ENCODE results near the gene PPP2R2C.

PPP2R2C gene

DNA sequence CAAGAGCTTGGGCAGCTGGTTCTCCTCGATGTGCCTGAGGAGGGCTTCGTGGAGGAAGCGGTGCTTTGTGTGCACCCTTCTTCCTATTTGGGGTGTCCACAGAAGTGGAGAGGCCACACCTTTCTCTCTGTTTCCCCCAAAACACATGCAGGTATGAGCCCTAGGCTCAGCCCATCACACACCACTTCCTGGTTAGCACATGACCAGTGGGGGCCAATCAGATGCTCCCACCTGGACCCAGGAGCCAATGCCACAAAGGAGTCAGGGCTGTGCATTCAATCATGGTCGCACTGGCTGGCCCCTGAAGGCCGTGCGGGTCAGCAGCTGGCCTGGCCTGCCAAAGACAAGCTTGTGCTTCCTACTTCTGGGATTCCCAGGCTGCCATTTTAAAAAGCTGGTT lies 51.4 kb downstream of the PPP2R2C start:
- H3K27ac ChIP-seq (replicated peaks), result no peak overlapping the region
- DNase-seq (ENCODE audit: low read depth in 1 of 2, low spot score in 1 of 2), result no peak
- no peaks in the 10 kb centered on the region for H3K27me3 ChIP-seq (ENCODE audit: insufficient read depth, poor library complexity, severe bottlenecking)
- H3K4me3 ChIP-seq (replicated peaks; ENCODE audit: insufficient read depth, low read length), result no peak overlapping the region
- TF ChIP-seq POLR2AphosphoS5 (IDR thresholded peaks at IDR 0.05; ENCODE audit: low read depth) (no peak), SPI1 (IDR thresholded peaks at IDR 0.05; ENCODE audit: borderline replicate concordance, low read depth) (no peak), GABPA (IDR thresholded peaks at IDR 0.05; ENCODE audit: low read depth) (no peak), REST (IDR thresholded peaks at IDR 0.05; ENCODE audit: insufficient replicate concordance, low read depth) (no peak)
- TF ChIP-seq, protein P1, sequence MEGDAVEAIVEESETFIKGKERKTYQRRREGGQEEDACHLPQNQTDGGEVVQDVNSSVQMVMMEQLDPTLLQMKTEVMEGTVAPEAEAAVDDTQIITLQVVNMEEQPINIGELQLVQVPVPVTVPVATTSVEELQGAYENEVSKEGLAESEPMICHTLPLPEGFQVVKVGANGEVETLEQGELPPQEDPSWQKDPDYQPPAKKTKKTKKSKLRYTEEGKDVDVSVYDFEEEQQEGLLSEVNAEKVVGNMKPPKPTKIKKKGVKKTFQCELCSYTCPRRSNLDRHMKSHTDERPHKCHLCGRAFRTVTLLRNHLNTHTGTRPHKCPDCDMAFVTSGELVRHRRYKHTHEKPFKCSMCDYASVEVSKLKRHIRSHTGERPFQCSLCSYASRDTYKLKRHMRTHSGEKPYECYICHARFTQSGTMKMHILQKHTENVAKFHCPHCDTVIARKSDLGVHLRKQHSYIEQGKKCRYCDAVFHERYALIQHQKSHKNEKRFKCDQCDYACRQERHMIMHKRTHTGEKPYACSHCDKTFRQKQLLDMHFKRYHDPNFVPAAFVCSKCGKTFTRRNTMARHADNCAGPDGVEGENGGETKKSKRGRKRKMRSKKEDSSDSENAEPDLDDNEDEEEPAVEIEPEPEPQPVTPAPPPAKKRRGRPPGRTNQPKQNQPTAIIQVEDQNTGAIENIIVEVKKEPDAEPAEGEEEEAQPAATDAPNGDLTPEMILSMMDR (IDR thresholded peaks at IDR 0.05; ENCODE audit: insufficient read depth, low read length), result no peak

DNA sequence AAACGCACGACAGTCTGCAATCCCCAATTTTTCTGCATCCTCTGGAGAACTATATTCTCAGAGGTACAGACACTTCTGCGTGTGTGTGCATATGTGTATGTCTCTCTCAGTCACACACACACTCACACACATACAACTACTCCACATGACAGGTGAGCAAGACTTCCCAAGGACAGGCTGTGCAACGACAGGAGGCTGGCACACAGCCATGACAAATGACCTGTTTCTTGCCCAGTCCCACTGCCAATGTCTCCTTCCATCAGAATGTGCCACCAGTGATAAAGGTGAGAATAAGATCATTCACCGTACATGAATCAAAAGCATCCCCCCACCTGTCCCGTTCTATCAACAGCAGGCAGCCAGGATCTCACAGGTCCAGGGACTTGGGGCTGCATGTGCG lies 52.4 kb downstream of the PPP2R2C start:
- TF ChIP-seq REST (IDR thresholded peaks at IDR 0.05; ENCODE audit: insufficient replicate concordance, low read depth) (no peak), SPI1 (IDR thresholded peaks at IDR 0.05; ENCODE audit: borderline replicate concordance, low read depth) (no peak), GABPA (IDR thresholded peaks at IDR 0.05; ENCODE audit: low read depth) (no peak), POLR2AphosphoS5 (IDR thresholded peaks at IDR 0.05; ENCODE audit: low read depth) (no peak)
- TF ChIP-seq, protein P1 (IDR thresholded peaks at IDR 0.05; ENCODE audit: insufficient read depth, low read length), result no peak
- no peak overlapping the region for H3K4me3 ChIP-seq (replicated peaks; ENCODE audit: insufficient read depth, low read length)
- no peak overlapping the region for H3K27ac ChIP-seq (replicated peaks)
- H3K27me3 ChIP-seq (ENCODE audit: insufficient read depth, poor library complexity, severe bottlenecking), result no peaks in the 10 kb centered on the region
- DNase-seq (ENCODE audit: low read depth in 1 of 2, low spot score in 1 of 2), result no peak

DNA sequence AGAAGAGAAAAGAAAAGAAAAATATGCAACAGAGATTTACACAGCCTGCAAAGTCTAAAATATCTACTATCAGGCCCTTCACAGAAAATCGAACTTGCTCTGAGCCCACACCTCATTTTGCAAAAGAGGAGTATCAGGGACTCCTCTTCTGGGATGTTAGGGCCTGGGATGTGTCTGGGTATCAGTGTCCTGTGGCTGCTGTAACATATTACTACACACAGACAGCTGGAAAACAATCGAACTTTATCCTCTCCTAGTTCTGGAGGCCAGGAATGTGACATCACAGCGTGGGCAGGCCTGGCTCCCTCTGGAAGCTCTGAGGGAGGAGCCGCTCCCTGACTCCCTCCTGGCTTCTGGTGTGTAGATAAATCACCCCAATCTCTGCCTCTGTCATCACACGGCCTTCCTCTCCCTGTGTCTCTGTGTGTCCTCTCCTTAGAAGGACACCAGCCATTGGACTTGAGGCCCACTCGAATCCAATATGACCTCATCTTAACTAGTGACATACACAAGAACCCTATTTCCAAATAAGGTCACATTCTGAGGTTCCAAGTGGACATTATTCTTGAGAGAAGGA lies 52.9 kb downstream of the PPP2R2C start:
- Histone ChIP-seq H3K4me3 (replicated peaks; ENCODE audit: insufficient read depth, low read length) (no peak overlapping the region), H3K27ac (replicated peaks) (no peak overlapping the region), H3K27me3 (ENCODE audit: insufficient read depth, poor library complexity, severe bottlenecking) (no peaks in the 10 kb centered on the region)
- DNase-seq (ENCODE audit: low read depth in 1 of 2, low spot score in 1 of 2), result no peak
- TF ChIP-seq REST (IDR thresholded peaks at IDR 0.05; ENCODE audit: insufficient replicate concordance, low read depth) (no peak), POLR2AphosphoS5 (IDR thresholded peaks at IDR 0.05; ENCODE audit: low read depth) (no peak), GABPA (IDR thresholded peaks at IDR 0.05; ENCODE audit: low read depth) (no peak), SPI1 (IDR thresholded peaks at IDR 0.05; ENCODE audit: borderline replicate concordance, low read depth) (no peak)
- TF ChIP-seq, protein P1 (IDR thresholded peaks at IDR 0.05; ENCODE audit: insufficient read depth, low read length), result no peak

Measured in HL-60 (cell line).